Right ventricle myocardium superior (tissue), 1 donor: Measurements from ENCODE around the gene QPCT. TPM values are rescaled to one million over a fixed set of nuclear protein-coding genes. Genes with fewer than 3 reads are reported as not detected.

Experiments
- ATAC-seq: fragments of 200-7000 bp; cut with Tn5 transposase; one replicate; pipeline ENCODE4 v1.9.1; 2020; ENCODE audit warnings: mild to moderate bottlenecking; ENCODE audit not compliant: poor library complexity
- DNase-seq: peaks from one replicate; pipeline ENCODE4 v3.0.0-alpha.2; 2020
- intact Hi-C: fragments of 100-400 bp; cut with DNase I; formaldehyde crosslinking; loops from one replicate; pipeline ENCODE4 v1.11.2; 2022
- total RNA-seq: library from RNA; stranded (reverse); fragmentation: NEBNext Ultra II Directional; extraction: Animal tissue kit (Norgen Biotek cat#: 25700); gene quantifications from one replicate; pipeline ENCODE4 v1.2.1, GENCODE V29; 2021
- donor health status: DM: no; HTN: yes; CAD: no; lungs with severe emphysema.

QPCT gene
- total RNA-seq, 1 donor from 2014 or later, result 1.2 TPM

GRCh38 chr2:37350034-37350433 is 5.6 kb downstream of the QPCT start:
- peak; percentile 30 for DNase-seq
- no peak for ATAC-seq

GRCh38 chr2:37354531-37354930 is 10.1 kb downstream of the QPCT start:
- no peak for ATAC-seq
- intact Hi-C loops, result no loop called here

More at GRCh38 chr2:37350034-37350433, 5.6 kb downstream of the QPCT start:
- intact Hi-C loops, result no loop called here

GRCh38 chr2:37355735-37356134 is 11.3 kb downstream of the QPCT start:
- ATAC-seq, result no peak
- intact Hi-C loops, result no loop called here

More at GRCh38 chr2:37354531-37354930, 10.1 kb downstream of the QPCT start:
- DNase-seq, result no peak

GRCh38 chr2:37356299-37356698 is 11.9 kb downstream of the QPCT start:
- intact Hi-C loops, result no loop called here
- ATAC-seq, result no peak
- no peak for DNase-seq

More at GRCh38 chr2:37355735-37356134, 11.3 kb downstream of the QPCT start:
- DNase-seq, result no peak

- intact Hi-C loops, result no loop called here
- ATAC-seq (no peak), DNase-seq (no peak)
These were observed 12.6 kb downstream of the QPCT start for GRCh38 chr2:37357069-37357468.

GRCh38 chr2:37357530-37357929 is 13.1 kb downstream of the QPCT start:
- intact Hi-C loops, result no loop called here

GRCh38 chr2:37358466-37358865 is 14.0 kb downstream of the QPCT start:
- DNase-seq (no peak), ATAC-seq (no peak)
- intact Hi-C loops, result no loop called here

More at GRCh38 chr2:37357530-37357929, 13.1 kb downstream of the QPCT start:
- ATAC-seq (peak; percentile 31), DNase-seq (no peak)

GRCh38 chr2:37361216-37361815 is 16.9 kb downstream of the QPCT start:
- DNase-seq (no peak), ATAC-seq (no peak)
- intact Hi-C loops, result no loop called here

- DNase-seq (no peak), ATAC-seq (peak; percentile 48)
- intact Hi-C loops, result no loop called here
These were observed 17.7 kb downstream of the QPCT start for GRCh38 chr2:37361994-37362698.

- DNase-seq, result no peak
- intact Hi-C loops, result no loop called here
- no peak for ATAC-seq
These were observed 19.9 kb downstream of the QPCT start for GRCh38 chr2:37364351-37364750.

- no peak for ATAC-seq
- intact Hi-C loops, result no loop called here
These were observed 21.2 kb downstream of the QPCT start for GRCh38 chr2:37365669-37366068.

GRCh38 chr2:37366773-37367172 is 22.3 kb downstream of the QPCT start:
- intact Hi-C loops, result no loop called here
- ATAC-seq (no peak), DNase-seq (no peak)

More at GRCh38 chr2:37365669-37366068, 21.2 kb downstream of the QPCT start:
- no peak for DNase-seq

- intact Hi-C loops, result no loop called here
- DNase-seq, result no peak
- no peak for ATAC-seq
These were observed 22.9 kb downstream of the QPCT start for GRCh38 chr2:37367310-37367709.

- intact Hi-C loops, result no loop called here
- no peak for DNase-seq
- no peak for ATAC-seq
These were observed 23.6 kb downstream of the QPCT start for GRCh38 chr2:37367984-37368383.

GRCh38 chr2:37370666-37371065 is 26.2 kb downstream of the QPCT start:
- ATAC-seq, result no peak
- intact Hi-C loops, result no loop called here
- no peak for DNase-seq

GRCh38 chr2:37372000-37372399 is 27.6 kb downstream of the QPCT start:
- intact Hi-C loops, result no loop called here
- ATAC-seq (no peak), DNase-seq (no peak)

GRCh38 chr2:37375741-37376288 is 31.4 kb downstream of the QPCT start:
- DNase-seq, result no peak
- intact Hi-C loops, result no loop called here
- ATAC-seq, result no peak

- DNase-seq (no peak), ATAC-seq (no peak)
- intact Hi-C loops, result no loop called here
These were observed 32.2 kb downstream of the QPCT start for GRCh38 chr2:37376421-37377186.

GRCh38 chr2:37377187-37377532 is 32.7 kb downstream of the QPCT start:
- intact Hi-C loops, result no loop called here
- ATAC-seq (peak; percentile 27), DNase-seq (no peak)
